Fibroblast of skin of abdomen (primary cell): ENCODE measurements around the gene ARHGEF10L.

Experiments
- DNase-seq: peaks from one replicate; pipeline ENCODE4 v3.0.0-alpha.2; 2013

The ARHGEF10L gene

DNA sequence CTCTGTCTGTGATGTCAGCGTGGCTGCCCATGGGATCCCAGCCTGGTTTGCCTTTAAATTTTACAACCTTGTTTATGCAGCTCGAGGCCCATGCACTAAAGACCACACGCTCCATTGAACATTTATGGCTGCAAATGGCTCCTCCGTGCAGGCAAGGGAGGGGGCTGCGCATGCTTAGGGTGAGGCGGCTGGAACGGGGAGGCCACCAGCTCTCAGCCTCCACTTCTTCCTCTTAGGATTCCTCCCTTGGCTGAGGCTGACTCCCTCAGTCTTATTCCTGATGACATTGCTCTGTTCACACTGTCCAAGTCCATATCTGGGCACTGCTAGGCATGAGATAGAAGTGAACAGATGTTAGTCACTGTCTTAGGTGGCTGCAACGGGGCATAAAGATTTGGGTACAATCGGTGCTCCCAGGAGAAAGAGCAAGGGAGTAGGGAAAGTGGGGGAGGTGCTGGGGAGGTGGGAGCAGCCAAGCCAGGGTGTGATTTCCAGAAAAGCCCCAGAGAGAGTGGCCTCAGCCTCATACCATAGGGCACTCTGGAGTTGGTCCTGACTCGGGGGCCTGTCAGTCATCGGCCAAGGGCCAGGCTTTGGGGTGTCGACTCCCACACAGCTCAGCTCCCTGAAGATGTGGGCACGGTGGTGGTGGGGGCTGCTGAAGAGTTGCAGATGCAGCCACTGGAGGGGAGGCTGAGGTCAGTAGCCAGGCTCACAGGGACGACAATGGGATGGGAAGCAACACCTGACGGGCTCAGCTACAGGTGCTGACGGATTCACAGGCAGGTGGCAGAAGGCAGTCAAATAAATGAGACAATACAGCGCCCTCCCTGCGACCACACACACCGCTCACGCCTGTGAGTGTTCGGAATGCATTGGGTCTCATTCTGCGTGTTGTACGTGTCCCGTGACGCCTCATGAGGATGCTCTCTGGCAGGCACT lies 178.4 kb downstream of the ARHGEF10L start:
- no peak for DNase-seq

DNA sequence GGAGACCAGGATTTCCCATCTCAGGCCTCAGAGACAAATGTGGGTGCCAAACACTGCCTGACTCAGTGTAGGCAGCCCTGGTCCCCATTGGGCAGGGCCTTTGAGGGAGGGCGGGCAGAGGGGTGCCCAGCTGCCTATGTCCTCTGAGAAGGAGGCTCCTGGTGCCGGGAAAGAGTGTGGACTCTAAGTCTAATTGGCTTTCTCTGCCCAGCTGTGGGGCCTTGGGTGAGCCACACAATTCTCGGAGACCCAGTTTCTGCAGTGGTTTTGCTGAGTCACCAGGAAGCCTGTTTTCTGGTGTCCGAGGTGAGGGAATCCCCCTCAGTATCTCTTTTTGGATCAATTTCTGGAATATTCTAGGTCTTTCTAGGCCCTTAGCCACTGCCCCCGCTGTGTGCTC lies 180.4 kb downstream of the ARHGEF10L start:
- DNase-seq: peak; percentile 21

DNA sequence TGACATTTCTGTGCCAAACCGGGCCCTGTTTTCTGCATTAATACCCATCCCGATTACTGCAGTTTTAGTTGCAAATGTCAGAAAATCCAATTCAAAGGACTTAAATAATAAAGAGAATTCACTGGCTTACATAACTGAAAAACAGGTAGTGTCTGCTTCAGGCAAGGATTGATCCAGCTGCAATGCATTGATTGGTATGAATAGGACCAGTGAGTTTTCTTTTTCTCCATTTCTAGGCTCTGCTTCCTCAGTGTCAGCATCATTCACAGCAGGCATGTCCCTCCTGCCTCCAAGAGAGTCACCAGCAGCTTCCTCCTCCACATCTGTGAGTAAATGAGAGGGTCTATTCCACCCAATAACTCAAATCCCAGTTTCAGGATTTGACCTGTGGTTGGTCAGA lies 181.9 kb downstream of the ARHGEF10L start:
- no peak for DNase-seq

DNA sequence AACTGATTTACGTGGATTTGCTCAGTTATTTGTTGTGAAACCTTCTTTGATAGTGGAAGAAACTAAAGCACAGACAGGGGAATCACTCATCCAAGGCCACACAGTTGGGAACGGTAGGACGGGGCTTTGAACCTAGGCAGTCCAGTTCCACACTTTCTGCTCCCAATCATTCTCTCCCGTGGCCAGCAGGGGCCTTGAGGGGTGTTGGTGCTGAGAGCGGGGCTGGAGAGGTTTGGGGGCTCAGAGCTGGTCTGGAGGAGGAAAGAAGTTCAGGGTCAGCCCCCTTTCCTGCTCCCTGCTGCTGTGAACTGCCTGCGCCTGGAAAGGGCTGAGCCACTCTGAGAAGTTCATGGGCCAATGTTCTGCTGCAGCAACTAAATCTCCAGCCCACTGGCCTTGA lies 184.2 kb downstream of the ARHGEF10L start:
- DNase-seq: no peak

DNA sequence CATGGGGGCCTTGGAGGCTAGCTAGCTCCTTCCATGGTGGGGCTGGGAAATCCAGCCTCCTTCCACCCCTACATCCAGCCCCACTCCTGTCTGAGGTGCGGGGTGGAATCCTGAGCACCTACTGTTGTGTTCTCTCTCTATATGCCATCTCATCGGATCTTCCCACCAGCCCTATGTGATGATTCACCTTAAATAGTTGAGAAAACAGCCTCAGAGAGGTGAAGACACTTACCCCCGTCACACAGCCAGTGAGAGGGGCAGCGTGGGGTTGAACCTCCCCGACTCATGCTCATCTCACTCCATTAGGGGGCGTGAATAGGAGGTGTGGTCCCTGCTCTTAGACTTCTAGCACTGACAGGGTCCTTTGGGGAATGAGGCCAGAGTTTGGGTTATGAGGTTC lies 184.7 kb downstream of the ARHGEF10L start:
- DNase-seq: no peak

DNA sequence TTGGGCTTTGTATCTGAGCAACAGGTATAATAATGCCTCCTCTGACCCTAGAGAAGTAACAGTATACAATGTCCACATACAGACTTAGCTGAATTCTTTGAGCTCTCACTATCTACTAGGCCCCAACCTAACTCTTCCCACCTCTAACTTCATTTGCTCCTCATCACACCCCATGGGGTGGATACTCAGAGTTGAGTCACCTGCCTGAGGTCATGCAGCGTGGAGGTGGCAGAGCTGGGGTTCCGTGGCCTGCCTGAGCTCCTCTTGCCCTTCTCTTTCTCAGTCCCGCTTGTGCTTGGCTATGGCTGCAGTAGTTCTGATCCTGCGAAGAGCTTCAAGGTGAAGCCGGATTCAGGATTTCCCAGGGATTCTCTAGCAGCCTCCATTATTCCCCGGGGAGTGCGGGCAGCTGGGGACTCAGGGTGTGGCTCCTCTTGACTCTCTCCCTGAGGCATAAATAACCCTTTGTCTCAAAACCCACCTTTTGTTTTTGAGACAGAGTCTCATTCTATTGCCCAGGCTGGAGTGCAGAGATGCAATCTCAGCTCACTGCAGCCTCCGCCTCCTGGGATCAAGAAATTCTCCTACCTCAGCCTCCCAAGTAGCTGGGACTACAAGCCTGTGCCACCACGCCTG lies 185.7 kb downstream of the ARHGEF10L start:
- DNase-seq: no peak

DNA sequence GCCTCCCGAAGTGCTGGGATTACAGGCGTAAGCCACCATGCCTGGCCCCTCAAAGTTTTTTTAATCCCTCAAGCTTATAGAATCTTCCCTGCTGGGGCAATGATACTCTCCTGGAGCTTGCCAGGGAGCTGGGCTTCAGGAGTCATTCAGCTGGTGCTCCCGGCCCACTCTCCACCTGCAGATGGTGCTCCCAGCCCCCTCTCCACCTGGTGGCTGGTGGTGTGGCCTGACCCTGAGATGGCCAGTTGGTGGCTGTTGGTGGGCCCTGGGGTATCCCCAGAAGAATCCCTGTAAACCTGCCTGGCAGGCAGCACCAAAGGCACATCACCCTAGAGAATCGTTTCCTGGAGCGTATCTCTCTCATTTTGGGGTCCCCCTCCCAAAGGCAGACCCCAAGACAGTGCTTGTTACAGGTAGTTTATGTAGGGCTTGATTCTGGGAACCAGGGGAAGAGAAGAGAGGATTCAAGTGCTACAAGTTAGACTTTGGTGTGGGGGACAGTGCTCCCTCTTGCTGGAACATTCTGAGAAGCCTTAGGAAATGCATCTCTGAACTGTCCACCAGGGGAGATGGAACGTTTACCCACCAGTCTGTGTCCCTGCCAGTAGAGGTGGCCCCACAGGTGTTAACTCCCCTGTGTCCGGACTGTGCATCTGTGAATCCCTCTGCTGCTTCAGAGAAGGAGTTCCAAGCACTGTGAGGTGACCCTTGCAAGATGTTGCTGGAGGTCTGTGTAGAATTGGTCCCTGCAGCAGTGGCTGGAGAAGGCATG lies 186.5 kb downstream of the ARHGEF10L start:
- DNase-seq: no peak

DNA sequence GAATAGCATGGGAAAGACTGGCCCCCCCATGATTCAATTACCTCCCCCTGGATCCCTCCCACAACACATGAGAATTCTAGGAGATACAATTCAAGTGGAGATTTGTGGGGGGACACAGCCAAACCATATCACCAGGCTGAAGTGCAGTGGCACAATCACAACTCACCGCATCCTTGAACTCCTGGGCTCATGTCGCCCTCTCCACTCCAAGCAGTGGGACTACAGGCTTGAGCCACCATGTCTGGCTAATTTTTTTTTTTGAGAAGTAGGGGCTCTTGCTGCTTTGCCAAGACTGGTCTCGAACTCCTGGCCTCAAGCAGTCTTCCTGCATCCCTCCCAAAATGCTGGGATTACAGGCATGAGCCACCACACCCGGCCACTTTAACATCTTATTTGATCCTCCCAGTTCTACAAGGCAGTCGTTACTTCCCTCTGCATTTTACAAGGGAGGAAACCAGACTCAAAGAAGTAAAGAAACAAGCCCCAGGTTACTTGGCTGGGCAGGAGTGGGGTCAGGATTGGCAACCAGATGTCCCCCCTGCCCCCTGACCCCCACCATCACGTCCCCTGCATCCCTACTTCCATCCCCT lies 188.7 kb downstream of the ARHGEF10L start:
- no peak for DNase-seq

DNA sequence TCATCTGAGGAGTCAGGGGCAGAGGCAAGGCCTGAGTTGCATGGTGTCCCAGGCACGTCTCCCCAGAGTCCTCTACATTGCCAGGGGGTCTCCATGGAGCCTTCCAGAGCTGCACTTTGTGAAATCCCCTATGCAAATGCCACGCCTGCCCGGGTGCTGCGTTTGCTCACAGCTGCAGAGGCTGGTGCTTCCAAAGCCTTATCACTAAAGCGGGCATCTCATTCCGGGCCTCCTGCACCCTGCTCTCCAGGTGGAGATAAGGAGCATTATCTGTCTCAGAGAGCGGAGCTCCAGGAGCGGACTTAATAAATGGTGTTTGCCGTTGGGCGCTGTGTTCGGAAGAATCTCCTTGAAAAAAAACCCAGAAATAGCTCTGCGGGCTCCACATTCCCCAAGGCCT lies 189.8 kb downstream of the ARHGEF10L start:
- no peak for DNase-seq

DNA sequence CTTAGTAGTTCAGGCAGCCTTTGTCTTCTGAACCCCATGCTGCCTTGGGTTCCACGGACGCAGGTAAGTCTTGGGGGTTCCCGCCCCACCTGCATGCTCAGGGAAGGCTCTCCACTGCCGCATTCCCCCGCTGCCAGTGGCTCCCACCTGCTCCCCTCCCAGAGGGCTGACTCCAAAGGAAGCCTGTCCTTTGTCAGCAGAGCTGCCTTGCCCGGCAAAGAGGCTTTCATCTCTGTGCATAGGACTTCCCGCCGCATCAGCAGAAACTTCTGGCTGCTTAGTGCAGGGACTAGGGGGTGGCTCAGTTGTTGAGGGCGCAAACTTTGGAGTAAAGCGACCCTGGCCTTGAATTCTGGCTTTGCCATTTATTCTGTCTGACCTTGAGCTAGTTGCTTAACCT lies 190.4 kb downstream of the ARHGEF10L start:
- no peak for DNase-seq

DNA sequence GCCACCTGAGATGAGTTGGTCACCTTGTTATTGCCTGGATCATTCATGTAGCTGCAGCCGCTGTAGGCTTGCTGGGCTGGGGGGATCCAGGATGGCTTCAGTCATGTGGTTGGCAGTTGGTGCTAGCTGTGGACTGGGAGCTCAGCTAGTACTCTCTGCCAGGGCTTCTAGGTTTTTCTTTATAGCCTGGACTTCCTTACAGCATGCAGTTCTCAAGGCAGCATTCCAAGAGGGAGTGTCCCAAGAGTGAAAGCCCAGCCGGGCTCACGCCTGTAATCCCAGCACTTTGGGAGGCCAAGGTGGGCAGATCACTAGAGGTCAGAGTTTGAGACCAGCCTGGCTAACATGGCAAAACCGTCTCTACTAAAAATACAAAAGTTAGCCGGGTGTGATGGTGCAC lies 192.0 kb downstream of the ARHGEF10L start:
- DNase-seq: no peak

DNA sequence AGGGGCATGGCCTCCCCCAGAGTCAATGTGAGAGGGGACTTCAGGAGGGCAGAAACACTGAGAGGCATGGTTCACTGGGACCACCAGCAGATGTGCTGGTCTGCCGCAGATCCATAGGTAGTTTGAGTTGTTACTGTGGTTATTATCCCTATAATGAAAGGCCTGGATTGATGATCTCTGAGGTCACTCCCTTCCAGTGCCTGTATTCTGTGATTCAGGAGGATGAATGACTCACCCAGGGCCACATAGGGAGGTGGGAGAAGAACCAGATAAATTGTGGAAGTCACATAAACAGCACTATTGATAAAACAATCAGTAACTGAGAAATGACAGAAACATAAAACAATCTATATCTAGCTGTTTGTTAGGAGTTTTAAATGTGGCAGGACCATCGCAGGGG lies 193.0 kb downstream of the ARHGEF10L start:
- peak; percentile 60 for DNase-seq

DNA sequence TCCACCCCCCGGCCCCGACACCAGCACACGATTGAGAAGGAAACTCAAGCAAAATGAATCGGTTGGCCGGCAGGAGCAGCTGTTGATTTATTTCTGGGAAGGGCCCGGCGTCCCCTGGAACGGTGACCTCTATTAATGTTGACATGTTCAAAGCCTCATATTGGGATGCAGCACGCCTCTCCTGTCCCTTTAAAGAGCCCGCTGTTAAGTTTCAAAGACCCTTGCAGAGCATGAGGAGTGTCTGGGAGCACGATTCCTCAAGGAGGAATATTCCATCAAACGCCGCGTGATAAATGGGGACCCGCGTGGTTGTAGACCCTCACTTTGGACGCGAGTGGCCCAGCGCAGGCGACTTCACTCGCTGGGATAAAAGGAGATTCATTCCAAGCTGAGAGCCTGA lies 194.2 kb downstream of the ARHGEF10L start:
- no peak for DNase-seq

DNA sequence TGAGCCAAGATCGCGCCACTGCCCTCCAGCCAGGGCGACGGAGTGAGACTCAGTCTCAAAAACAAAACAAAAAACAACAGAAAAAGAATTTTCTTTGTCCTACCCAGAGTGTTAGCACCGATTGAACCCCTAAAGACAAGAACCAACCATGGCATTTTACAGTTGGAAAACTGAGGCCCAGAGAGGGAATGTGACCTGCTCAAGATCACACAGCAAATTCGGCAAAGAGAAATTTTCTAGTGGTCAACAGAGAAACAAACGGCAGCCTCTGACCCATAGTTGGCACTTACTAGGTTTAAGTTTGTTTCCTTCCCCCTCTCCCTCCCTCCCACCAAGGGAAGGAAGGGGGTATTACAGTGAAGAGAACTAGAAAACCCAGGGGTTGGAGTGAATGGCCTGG lies 195.1 kb downstream of the ARHGEF10L start:
- no peak for DNase-seq

DNA sequence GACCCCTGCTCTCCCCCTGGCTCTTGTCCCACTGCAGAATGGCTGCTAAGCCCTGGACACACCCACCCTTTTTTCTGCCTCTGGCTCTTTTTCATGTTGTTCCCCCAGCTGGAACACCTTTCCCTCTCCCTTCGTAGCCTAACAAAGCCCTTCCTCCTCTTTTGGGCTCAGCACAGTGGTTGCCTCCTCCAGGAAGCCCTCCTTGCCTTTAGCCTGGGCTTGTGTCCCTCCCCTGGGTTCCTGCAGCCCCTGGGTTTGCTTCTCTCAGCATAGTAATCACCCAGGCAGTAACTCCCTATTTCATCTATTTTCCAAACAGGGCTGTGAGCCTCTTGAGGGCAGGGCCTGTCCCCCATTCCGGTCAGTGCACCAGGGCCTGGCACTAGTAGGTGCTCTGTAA lies 195.8 kb downstream of the ARHGEF10L start:
- DNase-seq: no peak

DNA sequence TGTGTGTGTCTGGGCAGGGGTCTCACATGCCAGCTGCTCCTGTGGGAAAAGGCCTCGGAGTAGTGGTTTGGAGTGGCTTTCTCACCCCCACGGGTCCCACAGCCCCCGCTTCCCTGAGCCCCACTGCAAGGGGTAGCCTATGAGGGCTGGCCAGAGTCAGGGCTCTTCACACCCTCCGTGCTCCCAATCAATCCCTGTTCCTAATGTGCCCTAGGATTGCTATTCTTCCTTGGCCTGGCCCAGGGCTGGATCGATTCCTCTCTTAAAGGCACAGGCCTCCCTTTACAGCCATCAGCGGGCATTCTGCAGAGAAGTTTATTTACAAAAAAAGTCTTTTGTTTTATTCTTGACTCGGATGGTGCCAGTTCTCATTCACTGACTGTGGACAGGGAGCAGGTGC lies 196.3 kb downstream of the ARHGEF10L start:
- no peak for DNase-seq

DNA sequence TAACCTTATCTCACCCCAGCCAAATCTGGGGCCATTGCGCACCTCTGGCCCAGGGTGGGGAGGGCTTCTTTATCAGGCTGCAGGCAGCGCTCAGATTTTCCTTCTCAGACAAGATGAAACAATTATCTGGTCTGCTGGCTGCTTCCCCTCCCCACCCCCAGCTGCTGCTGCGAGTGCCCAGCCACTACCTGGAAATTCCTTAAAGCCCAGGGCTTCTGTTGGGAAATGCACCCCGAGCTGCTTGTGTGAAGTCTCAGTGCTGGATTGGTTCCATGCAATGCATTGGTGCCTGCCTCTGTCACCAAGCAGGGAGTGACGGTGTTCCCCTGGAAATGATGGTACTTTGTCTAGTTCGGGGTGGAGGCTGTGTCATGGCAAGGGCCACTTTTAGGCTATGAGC lies 197.1 kb downstream of the ARHGEF10L start:
- DNase-seq: no peak

DNA sequence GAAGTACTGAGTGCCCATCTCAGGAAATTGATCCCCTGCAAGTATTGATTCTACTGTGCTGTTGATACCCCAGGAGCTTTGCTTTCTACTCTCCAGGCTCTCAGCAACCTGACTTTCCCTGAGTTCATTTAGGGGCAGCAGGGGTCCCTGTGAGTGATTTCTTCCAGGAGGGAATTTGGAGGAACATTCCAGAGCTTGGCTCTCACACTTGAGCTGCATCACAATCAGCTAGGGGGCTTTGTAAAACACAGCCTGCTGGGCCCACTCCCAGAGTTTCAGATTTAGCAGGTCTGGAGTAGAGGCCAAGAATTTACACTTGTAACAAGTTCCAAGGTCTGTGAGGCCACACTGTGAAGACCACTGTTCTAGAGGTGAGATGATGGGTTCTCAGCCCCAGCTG lies 199.6 kb downstream of the ARHGEF10L start:
- DNase-seq: no peak

DNA sequence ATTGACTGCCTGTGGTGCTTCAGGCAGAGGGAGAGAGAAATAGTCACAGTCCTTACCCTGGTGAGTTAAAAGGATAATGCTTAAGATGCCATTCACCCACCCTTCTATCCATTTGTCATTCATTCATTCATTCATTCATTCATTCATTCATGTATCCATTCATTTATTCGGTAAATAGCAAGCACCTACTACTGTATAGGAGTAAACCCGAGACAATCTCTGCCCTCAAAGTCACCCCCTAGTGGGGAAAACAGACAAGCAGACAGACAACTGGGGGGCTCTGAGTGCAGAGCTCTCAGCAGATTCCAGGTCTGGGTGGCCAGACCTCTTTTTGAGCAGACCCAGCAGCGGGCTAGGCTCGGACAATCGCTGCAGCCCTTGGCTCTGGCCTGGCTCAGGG lies 201.6 kb downstream of the ARHGEF10L start:
- no peak for DNase-seq

DNA sequence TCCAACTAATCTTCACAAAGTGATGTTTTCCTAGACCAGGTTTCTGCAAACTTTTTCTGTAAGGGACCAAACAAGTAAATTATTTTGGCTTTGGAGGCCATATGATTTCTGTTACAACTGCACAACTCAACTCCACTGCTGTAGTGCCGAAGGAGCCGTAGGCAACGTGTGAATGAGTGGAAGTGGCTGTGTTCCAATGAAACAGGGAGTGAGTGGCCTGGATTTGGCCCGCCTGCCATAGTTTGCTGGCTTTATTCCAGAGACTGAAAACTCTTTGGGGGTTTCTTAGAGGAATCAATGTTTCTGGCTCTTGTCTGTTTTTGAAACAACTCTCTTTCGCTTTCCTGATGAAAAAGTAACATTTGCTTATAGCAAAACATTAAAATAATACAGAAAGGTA lies 203.1 kb downstream of the ARHGEF10L start:
- DNase-seq: peak; percentile 48

DNA sequence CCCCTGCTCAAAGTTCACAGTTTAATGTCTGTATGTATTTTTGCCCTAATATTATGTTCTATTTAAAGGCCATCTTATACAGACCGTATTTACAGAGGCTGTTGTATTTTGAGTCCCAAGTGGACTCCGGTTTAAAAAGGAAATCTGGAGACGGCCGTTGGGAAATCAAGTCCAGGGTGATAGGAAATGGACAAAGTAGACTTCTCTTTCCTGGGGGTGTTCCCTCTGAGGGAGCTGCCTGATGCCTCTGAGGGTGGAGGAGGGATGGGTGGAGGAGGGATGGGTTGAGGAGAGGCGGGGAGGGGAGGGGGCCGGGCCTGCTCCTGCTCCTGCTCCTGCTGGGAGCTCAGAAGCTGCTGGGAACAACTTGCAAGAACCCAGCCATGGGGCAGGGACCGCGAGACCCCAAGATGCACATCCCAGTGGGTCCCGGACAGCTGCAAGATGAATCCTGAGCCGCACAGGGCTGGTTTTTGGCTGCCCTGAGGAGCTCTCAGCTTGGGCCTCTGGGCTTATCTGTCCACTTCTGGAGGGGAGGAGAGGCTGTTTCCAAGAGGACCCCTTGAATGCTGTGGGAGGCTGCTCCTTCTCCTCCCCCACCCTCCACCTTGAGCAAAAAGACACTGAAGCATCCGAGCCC lies 203.6 kb downstream of the ARHGEF10L start:
- DNase-seq: no peak

DNA sequence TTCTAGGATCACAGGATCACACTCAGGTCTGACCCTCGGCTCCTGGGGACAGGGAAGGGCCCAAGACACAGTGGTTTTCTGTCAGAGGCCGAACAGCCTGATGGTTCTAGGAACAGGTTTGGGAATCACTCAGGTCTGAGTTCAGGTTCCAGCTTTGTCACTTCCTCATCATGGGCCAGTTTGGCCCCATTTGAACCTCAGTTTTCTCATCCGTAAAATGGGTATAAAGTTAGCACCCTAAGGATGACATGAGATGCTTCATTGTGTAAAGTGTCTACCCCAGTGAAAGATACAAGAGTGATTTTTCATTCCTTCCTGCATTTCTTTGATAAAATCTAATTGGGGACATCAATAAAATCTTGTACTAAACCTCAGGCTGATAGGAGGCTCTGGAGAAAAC lies 204.4 kb downstream of the ARHGEF10L start:
- no peak for DNase-seq
